Endodermal cell (in vitro differentiated cells): Measurements from ENCODE around the gene CD27. TPM values are rescaled to one million over a fixed set of nuclear protein-coding genes. Genes with fewer than 3 reads are reported as not detected.
A peak's percentile ranks its signal among the peaks of the same experiment; 100 is the strongest.

Source experiments
- DNase-seq: peaks from one replicate; pipeline ENCODE4 v3.0.0-alpha.2; 2017
- H3K27ac ChIP-seq: 2 replicates; pipeline ENCODE4 v1.5.1; 2013; ENCODE audit warnings: mild to moderate bottlenecking, low read depth, low read length, moderate library complexity
- H3K27me3 ChIP-seq: 2 replicates; pipeline ENCODE4 v1.6.1; 2013; ENCODE audit warnings: mild to moderate bottlenecking, low read length, moderate library complexity; ENCODE audit not compliant: insufficient read depth, control insufficient read depth, poor library complexity, severe bottlenecking
- H3K36me3 ChIP-seq: 2 replicates; pipeline ENCODE4 v1.7.0; 2013; ENCODE audit warnings: mild to moderate bottlenecking, low read length, moderate library complexity; ENCODE audit not compliant: control insufficient read depth, insufficient read depth
- H3K4me1 ChIP-seq: one replicate; pipeline ENCODE4 v1.7.0; 2013; ENCODE audit warnings: low read length; ENCODE audit not compliant: control insufficient read depth, insufficient read depth
- H3K4me3 ChIP-seq: 2 replicates; pipeline ENCODE4 v1.5.1; 2013; ENCODE audit warnings: mild to moderate bottlenecking, low read length, moderate library complexity
- H3K9ac ChIP-seq: 2 replicates; pipeline ENCODE4 v1.6.1; 2013; ENCODE audit warnings: mild to moderate bottlenecking, low read length, moderate library complexity; ENCODE audit not compliant: poor library complexity, severe bottlenecking; ENCODE audit errors: extremely low read depth
- H3K9me3 ChIP-seq: 2 replicates; pipeline ENCODE4 v1.6.1; 2013; ENCODE audit warnings: mild to moderate bottlenecking, low read length, moderate library complexity; ENCODE audit not compliant: control insufficient read depth
- H3K27ac Mint-ChIP-seq: 2 replicates; pipeline ENCODE4 v1.8.0; 2020; ENCODE audit warnings: mixed read lengths
- H3K27me3 Mint-ChIP-seq: 2 replicates; pipeline ENCODE4 v1.8.0; 2021; ENCODE audit warnings: mild to moderate bottlenecking, mixed read lengths; ENCODE audit not compliant: insufficient read depth
- H3K36me3 Mint-ChIP-seq: 2 replicates; pipeline ENCODE4 v1.8.0; 2020; ENCODE audit warnings: low read depth, mixed read lengths
- H3K4me1 Mint-ChIP-seq: 2 replicates; pipeline ENCODE4 v1.8.0; 2020; ENCODE audit warnings: mixed read lengths
- H3K4me3 Mint-ChIP-seq: 2 replicates; pipeline ENCODE4 v1.8.0; 2020; ENCODE audit warnings: mild to moderate bottlenecking, moderate library complexity, mixed read lengths
- H3K9me3 Mint-ChIP-seq: 2 replicates; pipeline ENCODE4 v1.8.0; 2020; ENCODE audit warnings: mild to moderate bottlenecking, mixed read lengths
- WGBS, 2 experiments: methylation state at CpG; one replicate each; pipeline versions ENCODE4 v1.1.5 to v1.1.7; 2013; ENCODE audit warnings: missing lambda C conversion rate in 2 of 2, mixed read lengths in 1 of 2; ENCODE audit not compliant: insufficient coverage in 1 of 2, insufficient read length in 1 of 2; 5-methylcytosine and 5-hydroxymethylcytosine counted together
- total RNA-seq, 2 donors: library from RNA; stranded (reverse); fragmentation: NEBNext Ultra II Directional in 1 of 2; extraction: Animal tissue kit (Norgen Biotek cat#: 25700) in 1 of 2; gene quantifications; 2 replicates in 1 of 2; 3 replicates in 1 of 2; pipeline ENCODE4 v1.2.1, GENCODE V29; 2021
- TF ChIP-seq, protein P1 (sequence below): fragments of 200-600 bp; sonication (generic); conservative IDR thresholded peaks from 2 replicates; pipeline ENCODE4 v1.5.0; 2021; ENCODE audit warnings: antibody characterized with exemption, mild to moderate bottlenecking

Gene CD27
- total RNA-seq, 2 donors from 2014 or later = 0.44 TPM; not detected in 1

DNA sequence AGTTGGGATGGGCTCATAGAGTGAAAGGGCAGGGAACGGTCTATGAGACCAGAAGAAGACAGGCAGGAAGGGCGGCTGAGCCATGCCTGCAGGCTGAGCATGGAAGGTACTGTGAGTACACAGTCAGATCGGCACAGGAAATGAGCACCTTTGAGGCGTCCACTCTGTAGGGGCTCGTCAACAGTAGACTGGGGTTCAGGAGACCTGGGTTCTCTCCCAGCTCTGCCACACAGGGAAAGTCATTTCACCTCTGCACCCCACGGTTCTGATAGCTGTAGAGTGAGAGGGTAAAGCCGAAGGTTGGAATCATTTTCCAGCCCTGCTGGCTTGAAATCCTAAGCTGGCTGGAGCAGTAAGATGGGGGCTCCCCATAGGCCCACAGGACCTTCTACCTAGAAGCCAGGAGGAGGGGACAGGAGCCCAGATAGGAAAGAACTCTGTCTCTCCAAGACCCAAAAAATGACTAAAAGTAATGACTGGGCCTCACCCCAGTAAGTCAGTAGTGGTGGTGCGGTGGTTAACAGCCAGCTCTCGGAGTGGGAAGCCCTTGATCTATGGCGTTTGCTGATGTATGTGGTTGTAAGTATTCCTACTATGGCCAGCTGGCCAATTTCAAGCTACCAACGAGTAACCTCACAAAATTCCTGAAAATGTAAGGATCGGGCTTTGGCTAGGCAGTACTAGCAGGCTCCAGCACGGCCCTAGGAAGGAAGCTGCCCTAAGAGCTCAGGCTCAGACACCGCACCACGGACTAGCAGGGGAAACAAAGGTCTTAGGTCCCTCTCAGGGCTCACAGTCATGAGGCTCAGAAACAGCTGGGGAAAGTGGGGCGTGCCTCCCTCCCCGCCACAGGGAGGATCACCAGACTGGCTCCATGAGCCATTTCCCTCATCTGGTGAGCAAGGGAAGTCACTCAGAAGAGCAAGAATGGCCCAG is 10.3 kb upstream of the CD27 start:
- 90 to 93% methylated on average over 11 to 17 of the region's 17 CpGs for WGBS, 2 experiments
- H3K9me3 Mint-ChIP-seq = no peaks in the 10 kb centered on the region
- peaks cover 21% of the 10 kb centered on the region for H3K4me1 Mint-ChIP-seq
- Histone ChIP-seq H3K4me1 (no peaks in the 10 kb centered on the region), H3K9ac (no peak overlapping the region), H3K4me3 (no peak overlapping the region), H3K36me3 (no peaks in the 10 kb centered on the region), H3K27me3 (no peaks in the 10 kb centered on the region), H3K27ac (no peak overlapping the region), H3K9me3 (no peaks in the 10 kb centered on the region)
- peak overlapping the region; percentile 24 for H3K27ac Mint-ChIP-seq
- TF ChIP-seq, protein P1, sequence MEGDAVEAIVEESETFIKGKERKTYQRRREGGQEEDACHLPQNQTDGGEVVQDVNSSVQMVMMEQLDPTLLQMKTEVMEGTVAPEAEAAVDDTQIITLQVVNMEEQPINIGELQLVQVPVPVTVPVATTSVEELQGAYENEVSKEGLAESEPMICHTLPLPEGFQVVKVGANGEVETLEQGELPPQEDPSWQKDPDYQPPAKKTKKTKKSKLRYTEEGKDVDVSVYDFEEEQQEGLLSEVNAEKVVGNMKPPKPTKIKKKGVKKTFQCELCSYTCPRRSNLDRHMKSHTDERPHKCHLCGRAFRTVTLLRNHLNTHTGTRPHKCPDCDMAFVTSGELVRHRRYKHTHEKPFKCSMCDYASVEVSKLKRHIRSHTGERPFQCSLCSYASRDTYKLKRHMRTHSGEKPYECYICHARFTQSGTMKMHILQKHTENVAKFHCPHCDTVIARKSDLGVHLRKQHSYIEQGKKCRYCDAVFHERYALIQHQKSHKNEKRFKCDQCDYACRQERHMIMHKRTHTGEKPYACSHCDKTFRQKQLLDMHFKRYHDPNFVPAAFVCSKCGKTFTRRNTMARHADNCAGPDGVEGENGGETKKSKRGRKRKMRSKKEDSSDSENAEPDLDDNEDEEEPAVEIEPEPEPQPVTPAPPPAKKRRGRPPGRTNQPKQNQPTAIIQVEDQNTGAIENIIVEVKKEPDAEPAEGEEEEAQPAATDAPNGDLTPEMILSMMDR = no peak
- H3K27me3 Mint-ChIP-seq = no peaks in the 10 kb centered on the region
- no peaks in the 10 kb centered on the region for H3K36me3 Mint-ChIP-seq
- DNase-seq = peak; percentile 69
- no peak overlapping the region for H3K4me3 Mint-ChIP-seq

DNA sequence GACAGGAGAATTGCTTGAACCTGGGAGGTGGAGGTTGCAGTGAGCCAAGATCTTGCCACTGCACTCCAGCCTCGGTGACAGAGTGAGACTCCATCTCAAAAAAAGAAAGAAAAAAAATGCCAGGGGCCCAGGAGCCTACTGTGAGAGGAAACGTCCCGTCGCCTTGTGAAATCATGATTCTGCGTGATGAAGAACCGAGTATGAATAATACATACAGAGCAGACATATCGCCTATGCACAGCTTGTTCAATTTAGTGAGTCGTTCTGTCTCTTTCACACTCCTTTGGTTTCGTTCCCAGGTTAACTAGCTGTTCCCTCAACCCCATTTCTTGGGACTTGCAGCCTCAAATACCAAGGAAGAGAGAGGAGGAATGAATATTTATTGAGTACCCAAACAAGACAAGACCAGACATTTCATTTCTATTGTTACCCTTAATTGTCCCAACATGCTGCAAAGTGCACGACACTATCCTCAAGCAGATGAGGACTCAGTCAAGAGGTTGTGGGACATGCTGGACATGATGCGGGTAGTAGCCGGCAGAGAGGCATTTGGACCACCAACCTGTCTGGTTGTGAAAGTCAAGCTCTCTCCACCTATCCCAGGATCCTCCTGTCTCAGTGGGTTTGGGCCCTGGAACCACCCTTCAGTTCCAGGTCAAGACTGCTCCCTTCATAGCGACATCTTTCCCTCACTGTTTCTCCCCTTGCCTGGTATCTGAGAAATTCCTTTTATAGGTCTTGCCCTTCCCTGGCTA is 8.6 kb upstream of the CD27 start:
- no peaks in the 10 kb centered on the region for H3K36me3 Mint-ChIP-seq
- 88 to 92% methylated on average over 10 to 13 of the region's 13 CpGs for WGBS, 2 experiments
- Histone ChIP-seq H3K9me3 (no peaks in the 10 kb centered on the region), H3K36me3 (no peaks in the 10 kb centered on the region), H3K4me3 (no peak overlapping the region), H3K9ac (no peak overlapping the region), H3K4me1 (no peaks in the 10 kb centered on the region), H3K27ac (no peak overlapping the region), H3K27me3 (no peaks in the 10 kb centered on the region)
- TF ChIP-seq, protein P1 = no peak
- H3K4me1 Mint-ChIP-seq = peaks cover 21% of the 10 kb centered on the region
- no peaks in the 10 kb centered on the region for H3K27me3 Mint-ChIP-seq
- H3K4me3 Mint-ChIP-seq = no peak overlapping the region
- H3K9me3 Mint-ChIP-seq = no peaks in the 10 kb centered on the region
- H3K27ac Mint-ChIP-seq = no peak overlapping the region
- peak; percentile 41 for DNase-seq

DNA sequence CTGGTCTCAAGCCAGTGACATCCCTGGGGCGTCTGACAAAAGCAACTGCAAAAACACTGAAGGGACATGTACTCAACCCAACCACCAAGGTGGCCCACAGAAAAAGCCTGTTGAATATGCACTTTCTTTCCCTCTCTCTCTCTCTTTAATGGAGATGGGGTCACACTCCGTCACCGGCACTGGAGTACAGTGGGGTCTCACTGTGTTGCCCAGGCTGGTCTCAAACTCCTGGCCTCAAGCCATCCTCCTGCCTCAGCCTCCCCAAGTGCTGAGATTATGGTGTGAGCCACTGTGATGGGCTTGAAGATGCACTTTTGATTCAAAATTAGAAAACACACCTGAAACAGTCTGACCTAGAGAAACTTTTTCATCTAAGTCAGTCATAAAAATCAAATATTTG is 7.2 kb upstream of the CD27 start:
- Mint-ChIP-seq H3K4me3 (no peak overlapping the region), H3K4me1 (peaks cover 21% of the 10 kb centered on the region), H3K27ac (no peak overlapping the region), H3K27me3 (no peaks in the 10 kb centered on the region), H3K9me3 (no peaks in the 10 kb centered on the region), H3K36me3 (no peaks in the 10 kb centered on the region)
- no peaks in the 10 kb centered on the region for H3K4me1 ChIP-seq
- WGBS, 2 experiments = 95 to 100% methylated on average over 2 to 3 of the region's 3 CpGs
- peak; percentile 19 for DNase-seq
- H3K9me3 ChIP-seq = no peaks in the 10 kb centered on the region
- H3K27ac ChIP-seq = no peak overlapping the region
- TF ChIP-seq, protein P1 = no peak
- no peaks in the 10 kb centered on the region for H3K27me3 ChIP-seq
- no peaks in the 10 kb centered on the region for H3K36me3 ChIP-seq
- H3K4me3 ChIP-seq = no peak overlapping the region
- no peak overlapping the region for H3K9ac ChIP-seq
